GM12878 (cell line): Measurements from ENCODE around the gene SHQ1.

Source experiments
- BACH1 ChIP-seq: fragments of 450-650 bp; IDR thresholded peaks from 2 replicates; pipeline ENCODE4 v1.6.1; 2017; ENCODE audit warnings: mild to moderate bottlenecking, borderline replicate concordance
- CHD2 ChIP-seq: IDR thresholded peaks from 2 replicates; pipeline ENCODE4 v1.6.1; 2011; ENCODE audit warnings: low read depth, low read length, improper control_type of control experiment, borderline replicate concordance
- NKRF ChIP-seq: fragments of 450-650 bp; conservative IDR thresholded peaks from 2 replicates; pipeline ENCODE4 v1.6.1; 2017; ENCODE audit warnings: mild to moderate bottlenecking, moderate library complexity
- ZNF274 ChIP-seq: IDR thresholded peaks from one replicate; pipeline ENCODE4 v1.8.0; 2011; ENCODE audit not compliant: insufficient read length, insufficient read depth
- ZZZ3 ChIP-seq: IDR thresholded peaks from 2 replicates; pipeline ENCODE4 v1.6.1; 2011; ENCODE audit warnings: low read depth; ENCODE audit not compliant: control insufficient read depth, insufficient read length

- no peak for TF ChIP-seq ZZZ3
- no peak for TF ChIP-seq CHD2
- no peak for TF ChIP-seq BACH1
- no peak for TF ChIP-seq ZNF274
- no peak for TF ChIP-seq NKRF
These were observed 81.4 kb downstream of the SHQ1 start for GRCh38 chr3:72766866-72767265.
